Fibroblast of skin of right quadriceps (primary cell): Measurements from ENCODE around the gene SGCA.

Experiments
- DNase-seq: peaks from one replicate; pipeline ENCODE4 v3.0.0-alpha.2; 2013

Gene SGCA

DNA sequence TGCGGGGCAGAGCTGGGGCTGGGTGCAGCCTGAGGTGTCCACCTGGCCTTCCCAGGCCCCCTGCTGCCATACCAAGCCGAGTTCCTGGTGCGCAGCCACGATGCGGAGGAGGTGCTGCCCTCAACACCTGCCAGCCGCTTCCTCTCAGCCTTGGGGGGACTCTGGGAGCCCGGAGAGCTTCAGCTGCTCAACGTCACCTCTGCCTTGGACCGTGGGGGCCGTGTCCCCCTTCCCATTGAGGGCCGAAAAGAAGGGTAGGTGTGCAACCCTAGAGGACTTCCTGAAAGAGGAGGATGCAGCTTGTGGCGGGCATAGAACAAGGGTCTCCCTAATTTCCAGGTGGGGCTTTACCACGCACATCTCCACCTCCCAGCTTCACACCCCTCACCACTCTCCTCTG, 2.5 kb downstream of the SGCA start:
- no peak for DNase-seq

DNA sequence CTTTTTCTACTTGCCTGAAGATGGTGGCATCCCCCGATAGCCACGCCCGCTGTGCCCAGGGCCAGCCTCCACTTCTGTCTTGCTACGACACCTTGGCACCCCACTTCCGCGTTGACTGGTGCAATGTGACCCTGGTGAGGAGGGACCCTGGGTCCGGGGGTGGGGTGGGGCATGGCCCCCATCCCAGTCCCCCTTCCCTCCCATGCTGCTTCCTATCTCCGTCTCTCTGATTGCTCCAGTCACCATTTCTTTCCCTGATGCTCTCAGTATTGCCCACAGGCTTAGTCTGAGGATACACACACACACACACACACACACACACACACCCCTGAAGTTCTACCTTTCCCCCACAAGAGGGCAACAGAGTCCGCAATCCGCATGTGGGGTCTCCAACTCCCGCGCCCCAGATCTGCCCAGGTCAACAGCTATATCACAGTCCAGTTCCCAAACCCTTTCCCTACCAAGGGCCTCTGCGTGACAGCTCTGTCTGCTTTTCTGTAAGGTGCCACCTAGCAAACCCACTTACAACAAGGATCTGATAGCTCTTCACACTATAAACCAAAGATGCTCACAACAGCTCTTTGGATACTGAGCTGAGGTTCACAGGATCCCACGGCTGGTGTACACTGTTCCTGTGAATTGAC, 3.4 kb downstream of the SGCA start:
- DNase-seq = peak; percentile 81

DNA sequence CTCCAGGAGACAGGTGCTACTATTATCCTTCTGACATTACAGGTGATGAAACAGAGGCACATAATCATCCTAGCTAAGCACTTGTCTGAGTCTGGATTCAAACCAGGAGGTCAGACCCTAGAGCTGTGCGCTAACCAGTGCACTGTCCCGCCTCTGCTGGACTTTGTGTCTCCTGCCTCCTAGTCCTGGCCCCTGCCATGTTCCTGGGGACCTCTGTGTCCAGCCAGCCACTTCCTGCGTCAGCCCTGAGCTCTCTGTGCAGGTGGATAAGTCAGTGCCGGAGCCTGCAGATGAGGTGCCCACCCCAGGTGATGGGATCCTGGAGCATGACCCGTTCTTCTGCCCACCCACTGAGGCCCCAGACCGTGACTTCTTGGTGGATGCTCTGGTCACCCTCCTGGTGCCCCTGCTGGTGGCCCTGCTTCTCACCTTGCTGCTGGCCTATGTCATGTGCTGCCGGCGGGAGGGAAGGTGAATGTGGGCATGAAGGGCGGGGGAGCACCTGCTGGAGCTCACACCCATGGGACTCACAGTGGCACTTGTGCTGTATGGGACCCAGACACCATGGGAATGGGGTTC, 4.2 kb downstream of the SGCA start:
- no peak for DNase-seq

DNA sequence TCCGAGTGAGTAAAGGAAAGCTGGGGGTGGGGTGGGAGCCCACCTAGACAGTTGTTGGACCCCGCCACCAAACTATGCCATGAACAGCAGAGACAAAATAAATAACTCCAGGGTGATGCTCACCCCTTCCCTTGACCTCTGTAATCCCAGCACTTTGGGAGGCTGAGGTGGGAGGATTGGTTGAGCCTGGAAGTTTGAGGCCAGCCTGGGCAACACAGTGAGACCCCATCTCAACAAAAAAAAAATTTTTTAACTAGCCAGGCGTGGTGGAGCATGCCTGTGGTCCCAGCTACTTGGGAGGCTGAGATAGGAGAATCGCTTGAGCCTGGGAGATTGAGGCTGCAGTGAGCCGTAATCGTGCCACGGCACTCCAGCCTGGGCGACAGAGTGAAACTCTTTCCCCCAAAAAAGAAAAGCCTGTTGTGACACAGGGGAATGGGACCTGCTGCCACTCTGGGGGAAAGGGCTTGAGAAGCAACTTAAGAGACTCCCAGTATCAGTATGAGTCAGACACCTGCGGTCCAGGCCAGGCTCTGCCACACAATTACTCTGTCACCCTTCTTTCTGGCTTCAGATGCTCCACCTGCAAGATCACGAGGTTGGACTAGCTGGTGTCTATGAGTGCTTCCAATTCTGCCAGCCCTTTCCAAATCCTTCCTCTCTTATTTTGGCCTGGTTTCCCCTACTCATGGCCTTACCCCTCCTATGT, 5.0 kb downstream of the SGCA start:
- no peak for DNase-seq

DNA sequence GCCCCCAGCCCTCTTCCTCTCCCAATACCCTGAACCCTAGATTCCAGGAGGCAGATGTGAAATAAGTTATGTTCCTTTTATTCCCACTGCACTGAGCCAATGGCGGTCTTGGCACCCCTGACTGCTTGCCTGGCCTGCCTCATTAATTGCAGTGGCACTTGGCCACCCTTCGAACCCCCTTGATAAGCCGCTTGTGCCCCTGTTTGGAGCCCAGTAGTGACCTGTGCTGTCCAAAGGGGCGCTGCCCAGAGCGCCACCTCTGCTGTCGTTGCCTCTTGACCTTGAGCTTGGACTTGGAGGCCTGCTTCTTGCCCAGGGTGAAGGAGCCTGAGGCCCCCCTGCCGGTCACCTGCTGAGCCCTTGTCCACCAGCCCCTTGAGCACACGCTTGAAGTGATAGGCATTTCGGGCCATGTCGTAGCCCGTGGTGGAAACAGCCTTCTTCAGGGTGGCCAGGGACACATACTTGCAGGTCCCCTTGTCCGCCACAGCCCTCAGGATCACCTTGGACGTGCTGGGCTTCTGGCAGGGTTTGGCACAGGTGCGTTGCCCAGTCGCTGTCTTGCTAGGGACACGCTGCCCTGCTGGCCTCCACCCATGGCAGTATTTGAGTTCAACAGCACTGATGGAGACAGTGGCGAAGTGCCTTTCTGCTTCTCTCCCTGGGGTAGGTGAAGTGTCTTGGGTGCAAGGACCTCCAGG, 5.7 kb downstream of the SGCA start:
- no peak for DNase-seq

DNA sequence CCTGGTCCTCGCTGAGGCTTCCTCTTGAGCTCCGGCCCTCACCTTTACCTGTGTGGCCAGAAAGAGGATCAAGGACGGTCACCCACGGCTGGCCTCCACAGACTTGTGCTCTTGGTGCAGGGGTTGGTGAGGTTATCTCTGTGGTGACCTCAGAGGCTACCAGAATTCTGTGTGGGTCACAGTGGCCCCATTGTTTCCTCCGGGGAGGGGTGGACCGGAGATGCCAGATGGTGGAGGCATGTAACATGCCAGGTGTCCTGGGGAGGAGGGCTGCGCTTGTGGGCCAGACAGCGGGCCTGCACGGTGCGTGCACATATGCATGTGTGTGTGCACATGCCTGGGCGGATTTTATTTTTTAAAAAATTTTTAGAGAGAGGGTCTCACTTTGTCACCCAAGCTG, 6.3 kb downstream of the SGCA start:
- no peak for DNase-seq

DNA sequence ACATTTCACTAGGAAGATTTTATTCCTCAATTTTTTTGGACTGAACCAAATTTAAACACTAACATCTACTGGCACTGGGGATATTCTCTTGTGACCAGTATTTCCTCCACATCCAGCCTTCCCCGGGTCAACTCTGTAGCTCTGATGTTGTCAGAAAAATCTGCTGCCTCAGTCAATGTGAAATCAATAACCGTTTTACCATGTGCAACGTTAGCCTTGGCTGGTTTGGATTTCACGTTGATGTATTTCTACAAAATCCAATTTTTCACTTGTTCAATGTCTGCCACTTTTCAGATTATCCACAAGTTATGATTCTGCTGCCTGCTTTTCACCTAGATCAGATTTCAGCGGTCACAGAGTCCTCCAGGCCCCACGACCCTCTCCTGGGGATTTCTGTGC, 7.1 kb downstream of the SGCA start:
- no peak for DNase-seq

DNA sequence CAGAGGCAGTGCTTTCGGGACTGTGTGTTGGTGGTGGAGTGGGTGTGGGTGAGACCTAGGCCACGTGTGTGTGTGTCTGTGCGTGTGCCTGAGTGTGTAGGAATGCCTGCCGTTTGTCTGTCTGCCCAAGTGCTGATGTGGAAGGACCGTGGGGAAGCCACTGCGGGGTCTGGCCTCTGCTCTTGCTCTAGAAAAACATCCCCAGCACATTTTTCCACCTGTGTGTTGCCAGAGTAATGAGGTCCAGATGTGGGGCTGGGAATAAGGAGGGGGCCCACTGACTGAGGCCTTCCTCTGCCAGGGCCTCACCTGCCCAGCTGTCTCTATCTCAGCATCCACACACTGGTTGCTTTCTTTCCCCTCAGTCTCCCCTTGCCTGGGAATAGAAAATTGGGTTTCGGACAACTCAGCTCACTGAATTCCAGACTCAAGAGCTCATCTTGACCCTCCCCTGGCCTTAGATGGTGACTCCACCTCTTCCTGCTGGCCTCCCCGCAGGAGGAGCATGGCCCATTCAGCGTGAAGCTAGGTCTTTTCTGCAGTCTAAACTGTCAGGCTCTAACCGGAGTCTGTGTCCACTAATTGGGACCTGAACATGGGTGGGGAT, 7.6 kb downstream of the SGCA start:
- peak; percentile 85 for DNase-seq

DNA sequence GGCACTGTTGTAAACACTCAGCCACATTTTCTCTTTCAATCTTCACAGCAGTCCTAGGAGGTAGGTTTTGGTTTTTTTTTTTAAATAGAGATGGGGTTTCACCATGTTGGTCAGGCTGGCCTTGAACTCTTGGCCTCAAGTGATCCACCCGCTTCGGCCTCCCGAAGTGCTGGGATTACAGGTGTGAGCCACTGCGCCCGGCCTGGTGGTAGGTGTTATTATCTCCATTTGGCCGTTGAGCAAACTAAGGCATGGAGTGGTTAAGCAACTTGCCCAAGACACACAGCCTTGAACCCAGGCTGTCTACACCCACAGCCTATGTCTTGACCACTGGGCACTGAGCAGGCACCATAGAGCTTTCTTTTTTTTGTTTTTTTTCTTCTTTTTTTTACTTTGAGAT, 8.6 kb downstream of the SGCA start:
- no peak for DNase-seq

DNA sequence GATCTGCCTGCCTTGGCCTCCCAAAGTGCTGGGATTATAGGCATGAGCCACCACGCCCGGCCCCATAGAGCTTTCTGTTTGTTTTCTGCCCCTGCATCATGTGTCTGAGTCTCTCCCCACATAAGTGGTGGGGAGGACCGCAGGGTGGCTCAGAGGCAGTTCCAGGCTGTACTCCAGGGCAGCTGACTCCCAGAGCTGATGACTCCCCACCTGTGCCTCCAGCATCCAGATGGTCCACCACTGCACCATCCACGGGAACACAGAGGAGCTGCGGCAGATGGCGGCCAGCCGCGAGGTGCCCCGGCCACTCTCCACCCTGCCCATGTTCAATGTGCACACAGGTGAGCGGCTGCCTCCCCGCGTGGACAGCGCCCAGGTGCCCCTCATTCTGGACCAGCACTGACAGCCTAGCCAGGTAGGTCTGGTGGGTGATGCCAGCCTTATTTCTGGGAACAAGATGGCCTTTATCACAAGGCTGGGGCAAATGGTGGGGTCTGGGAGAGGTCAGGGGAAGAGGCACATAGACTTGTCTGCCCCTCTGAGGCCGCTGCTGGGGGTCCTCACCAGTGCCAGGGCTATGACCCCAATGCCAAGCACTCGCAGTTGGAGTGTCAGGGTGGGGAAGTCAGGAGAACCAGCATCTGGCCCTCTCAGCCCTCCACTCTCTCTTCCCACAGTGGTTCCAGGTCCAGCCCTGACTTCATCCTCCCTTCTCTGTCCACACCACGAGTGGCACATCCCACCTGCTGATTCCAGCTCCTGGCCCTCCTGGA, 9.4 kb downstream of the SGCA start:
- no peak for DNase-seq

DNA sequence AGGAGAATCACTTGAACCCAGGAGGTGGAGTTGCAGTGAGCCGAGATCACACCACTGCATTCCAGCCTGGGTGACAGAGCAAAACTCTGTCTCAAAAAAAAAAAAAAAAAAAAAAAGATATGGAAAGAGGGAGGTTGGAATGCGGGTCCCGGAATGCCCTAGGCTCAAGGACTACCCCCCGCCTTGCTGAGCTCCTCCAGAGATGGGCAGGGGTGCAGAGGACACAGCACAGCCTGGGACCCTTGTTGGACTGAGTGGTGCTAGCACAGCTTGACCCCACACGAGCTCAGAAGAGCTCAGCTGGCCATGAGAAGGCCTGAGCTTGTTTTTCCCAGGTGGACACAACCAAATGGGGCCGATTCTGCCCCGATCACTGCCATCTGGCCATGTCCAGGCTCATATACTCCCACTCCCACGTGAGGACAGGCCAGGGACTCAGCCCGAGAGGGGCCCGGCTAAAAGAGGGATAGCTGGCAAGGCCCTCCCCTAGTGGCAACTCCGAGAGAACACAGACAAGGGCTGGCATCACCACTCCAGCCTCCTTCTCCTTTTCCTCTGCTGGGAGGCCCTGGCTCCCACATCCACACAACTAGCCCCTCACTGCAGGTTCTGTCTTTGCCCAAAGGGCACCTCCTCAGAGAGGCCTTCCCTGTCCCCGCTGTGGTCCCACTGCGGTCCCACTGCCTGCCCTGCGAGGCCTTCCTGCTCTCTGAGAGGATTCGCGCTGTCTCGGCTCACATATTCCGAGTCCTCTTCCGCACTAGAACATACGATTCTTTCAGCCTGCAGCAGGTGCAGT, 11.0 kb downstream of the SGCA start:
- no peak for DNase-seq

DNA sequence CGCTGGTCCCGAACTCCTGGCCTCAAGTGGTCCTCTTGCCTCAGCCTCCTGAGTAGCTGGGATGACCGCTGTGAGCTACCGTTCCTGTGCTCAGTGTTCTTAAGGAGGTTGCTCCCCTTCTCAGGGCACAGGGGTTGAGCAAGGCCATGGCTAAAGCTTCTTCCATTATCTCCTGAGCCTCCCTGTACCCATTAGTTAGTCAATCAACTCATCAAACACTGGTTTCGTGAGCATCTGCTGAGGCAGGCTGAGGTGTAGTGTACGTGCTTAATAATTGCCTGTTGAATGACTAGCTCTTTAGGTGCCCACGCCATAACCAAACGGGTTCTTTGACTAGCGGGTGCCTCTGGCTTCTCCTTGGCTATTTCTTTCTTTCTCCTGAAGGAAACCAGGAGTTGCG, 11.7 kb downstream of the SGCA start:
- DNase-seq = no peak

DNA sequence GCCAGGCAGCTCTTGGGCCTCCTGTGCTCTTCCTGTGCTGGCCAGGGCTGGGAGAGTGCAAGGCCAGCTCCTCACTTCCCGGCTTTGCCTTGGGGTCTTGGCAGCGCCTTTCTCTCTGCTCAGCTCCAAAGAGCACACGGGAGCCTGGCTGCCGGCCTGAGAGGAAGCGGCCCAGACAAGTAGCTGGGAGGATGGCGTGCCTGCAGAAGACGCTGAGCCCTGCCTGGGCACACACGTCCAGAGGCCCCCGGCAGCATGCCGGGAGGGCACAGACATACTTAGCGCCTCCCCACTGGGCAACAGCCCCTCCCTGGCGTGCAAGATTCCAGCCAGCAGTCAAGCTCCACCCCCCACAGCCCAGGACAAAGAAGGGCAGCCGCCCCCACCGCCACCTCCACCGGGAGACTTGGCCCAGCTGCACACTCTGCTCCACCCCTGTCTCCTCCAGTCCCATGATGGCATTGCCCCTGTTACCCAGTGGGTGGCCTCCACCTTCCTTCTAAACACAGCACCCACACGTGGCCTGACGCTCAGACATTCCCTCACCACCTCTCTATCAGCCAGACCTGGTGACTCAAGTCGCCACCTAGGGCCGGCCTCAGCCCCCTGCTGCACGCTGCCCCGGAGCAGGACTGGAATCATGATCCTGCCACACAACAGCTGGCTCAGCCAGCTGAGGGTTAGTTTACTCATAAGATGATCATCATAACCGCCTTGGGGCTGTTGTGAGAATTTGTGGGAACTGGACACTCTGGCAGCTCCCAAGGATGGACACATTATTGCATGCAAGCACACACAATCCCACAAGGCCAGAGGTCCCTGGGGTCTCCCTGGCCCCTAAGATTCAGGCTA, 12.4 kb downstream of the SGCA start:
- DNase-seq = peak; percentile 90

DNA sequence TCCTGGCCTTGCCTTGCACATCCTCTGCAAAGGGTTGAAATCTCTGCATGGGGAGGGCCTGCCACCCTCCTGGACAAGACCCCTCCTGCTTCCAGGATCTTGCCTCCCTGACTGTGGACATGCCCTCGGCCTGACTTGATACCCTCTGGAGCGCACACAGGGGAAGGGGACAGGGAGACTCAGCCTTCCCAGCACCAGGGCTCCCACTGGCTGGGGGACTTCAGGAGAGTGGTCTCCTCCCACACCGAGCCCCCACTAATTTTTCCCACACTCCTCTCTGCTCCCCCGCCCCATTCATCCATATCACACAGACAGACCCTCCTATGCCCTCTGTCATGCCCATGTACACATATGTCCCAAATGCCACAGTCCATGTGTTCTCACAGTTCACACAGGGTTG, 14.3 kb downstream of the SGCA start:
- no peak for DNase-seq

DNA sequence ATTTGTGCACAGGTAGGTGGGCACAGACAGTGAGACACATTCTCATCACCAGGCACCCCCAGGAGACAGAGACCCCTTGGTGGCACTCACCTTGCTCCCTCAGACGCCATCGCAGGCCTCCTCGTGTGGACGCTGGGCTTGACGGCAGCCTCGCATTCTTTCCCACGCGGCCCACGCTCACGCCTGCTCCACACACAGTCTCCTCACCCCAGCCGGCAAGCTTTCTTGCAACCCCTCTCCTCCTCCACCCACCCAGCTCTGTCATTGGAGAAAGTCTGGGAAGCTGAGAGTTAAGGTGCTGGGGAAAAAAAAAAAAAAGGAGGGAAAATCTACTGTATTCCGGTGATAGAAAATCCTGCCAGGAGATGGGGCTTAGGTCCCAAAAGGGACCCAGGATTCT, 14.8 kb downstream of the SGCA start:
- no peak for DNase-seq

DNA sequence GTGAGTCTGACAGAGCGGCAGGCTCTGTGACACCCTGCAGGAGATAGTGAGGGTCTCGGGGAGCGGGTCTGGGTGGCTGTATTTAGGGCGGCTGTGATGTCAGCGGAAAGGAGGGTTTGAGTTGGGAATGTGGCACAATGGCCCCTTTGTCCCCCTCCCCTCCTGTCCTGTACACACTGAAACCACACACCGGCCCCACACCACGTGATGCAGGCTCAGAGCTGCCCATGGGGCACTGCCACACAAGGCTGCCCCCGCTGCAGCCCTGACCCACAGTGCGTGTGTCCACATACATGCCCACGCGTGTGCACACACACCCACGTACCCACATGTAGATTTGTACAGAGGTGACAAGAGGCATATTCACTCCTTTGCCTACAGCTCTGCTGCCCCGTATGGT, 15.3 kb downstream of the SGCA start:
- DNase-seq = no peak

DNA sequence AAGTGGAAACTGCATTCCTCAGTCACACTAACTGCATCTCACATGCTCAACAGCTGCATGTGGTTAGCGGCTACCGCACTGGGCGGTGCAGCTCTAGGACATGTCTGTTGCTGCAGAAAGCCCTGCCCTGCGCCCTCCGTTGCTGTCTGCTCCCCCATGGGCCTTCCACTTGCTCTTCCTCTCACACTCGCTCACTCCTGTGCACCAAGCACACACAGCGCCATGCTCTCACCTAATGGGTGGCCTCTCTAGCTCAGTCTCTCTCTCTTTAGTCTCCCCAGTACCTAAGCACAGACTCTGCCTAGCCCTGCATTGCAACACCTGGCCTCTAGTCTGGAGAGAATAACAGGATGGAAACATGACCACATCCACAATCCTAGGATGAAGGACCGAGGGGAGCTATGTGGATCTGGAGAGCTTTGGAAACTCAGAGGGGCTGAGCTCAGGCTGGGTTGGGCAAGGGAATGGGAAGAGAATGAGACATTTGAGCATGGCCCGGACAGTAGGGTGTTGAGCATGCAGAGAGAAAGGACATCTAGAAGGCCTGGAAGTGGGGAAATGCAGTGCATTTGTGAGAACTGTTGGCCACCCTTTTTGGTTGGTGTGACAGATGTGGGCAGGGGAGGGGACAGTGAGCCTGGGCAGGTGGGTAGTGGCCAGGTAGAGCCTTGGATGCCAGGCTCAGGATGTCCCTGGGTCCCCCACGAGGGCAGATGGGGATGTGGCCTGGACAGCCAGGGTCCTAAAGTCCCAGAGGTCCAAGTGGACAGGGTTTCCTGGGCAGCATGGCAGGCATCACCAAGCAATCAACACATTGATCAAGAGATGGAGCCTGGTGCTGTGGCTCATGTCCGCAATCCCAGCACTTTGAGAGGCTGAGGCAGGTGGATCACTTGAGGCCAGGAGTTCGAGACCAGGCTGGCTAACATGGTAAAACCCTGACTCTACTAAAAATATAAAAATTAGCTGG, 16.1 kb downstream of the SGCA start:
- DNase-seq = peak; percentile 86

DNA sequence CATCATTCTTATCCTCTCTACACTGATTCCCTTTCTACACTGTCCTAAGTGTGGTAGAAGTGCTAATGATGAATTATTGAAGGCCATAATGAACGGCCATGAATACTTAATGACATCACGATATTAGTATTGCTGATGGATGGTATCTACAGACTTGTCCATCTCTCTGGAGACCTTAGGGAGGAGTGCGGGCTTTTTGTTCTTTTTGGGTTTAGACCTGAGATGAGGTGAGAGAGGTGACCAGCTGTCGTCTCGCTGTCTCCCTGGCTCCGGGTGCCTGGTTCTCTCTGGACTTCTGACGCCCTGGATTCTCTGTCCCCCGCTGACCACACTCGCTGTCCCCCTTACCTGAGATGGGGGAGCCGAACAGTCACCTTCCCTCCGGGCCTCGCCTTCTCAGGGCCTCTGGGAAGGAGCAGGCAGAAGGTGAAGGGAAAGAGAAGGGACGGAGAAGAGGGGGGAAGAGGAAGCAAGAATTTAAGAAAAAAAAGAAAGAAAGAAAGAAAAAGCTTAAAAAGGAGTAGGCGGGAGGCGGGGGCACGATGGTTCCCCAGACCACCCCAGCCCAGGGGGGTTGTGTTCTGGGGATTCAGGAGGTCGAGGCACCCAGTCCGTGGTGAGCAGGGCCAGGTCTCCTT, 17.1 kb downstream of the SGCA start:
- DNase-seq = peak; percentile 66

DNA sequence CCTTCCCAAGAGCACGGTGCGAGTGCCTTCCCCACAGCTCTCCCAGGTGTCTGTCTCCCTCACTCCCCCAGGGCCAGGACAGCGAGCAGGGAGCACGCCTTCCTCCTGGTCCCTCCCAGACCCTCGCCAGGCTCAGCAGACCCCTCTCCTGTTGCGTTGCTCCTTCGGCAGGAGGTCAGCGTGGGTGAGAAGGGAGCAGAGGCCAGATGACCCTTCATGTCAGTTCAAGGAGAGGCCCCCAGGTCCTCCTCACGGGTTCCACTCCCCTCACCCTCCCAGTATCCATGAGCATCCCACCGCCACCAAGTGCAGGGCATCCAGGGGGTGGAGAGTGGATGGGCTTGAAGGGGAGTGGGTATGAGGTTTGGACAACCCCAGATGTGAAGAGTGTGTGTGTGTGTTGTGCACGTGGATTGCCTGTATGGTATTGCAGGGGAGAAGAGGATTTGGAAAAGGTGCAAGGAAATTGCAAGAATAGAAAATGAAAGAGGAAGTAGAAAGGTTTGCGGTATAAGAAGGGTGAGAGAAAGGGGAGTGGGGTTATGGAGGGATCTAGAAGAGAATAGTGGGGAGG, 17.7 kb downstream of the SGCA start:
- DNase-seq = peak; percentile 78
